Vagina (tissue), 2 donors: ENCODE measurements around the gene GRK3. TPM values are rescaled to one million over a fixed set of nuclear protein-coding genes. Genes with fewer than 3 reads are reported as not detected.

Experiments used
- DNase-seq, 2 donors: peaks; one replicate each; pipeline ENCODE4 v3.0.0-alpha.2; 2017; ENCODE audit errors: extremely low spot score in 2 of 2
- H3K27ac ChIP-seq: fragments of 200-600 bp; sonication (generic); one replicate; pipeline ENCODE4 v1.5.1; 2019
- H3K27me3 ChIP-seq: fragments of 200-600 bp; sonication (generic); one replicate; pipeline ENCODE4 v1.5.1; 2019
- H3K36me3 ChIP-seq, 2 donors: fragments of 200-600 bp; sonication (generic); one replicate each; pipeline ENCODE4 v1.5.1; 2017 to 2019
- H3K4me1 ChIP-seq: fragments of 200-600 bp; sonication (generic); one replicate; pipeline ENCODE4 v1.5.1; 2019
- H3K4me3 ChIP-seq, 2 donors: fragments of 200-600 bp; sonication (generic); 1 replicate in 1 of 2; 2 replicates in 1 of 2; pipeline ENCODE4 v1.5.1; 2016 to 2019
- H3K9me3 ChIP-seq: fragments of 200-600 bp; sonication (generic); one replicate; pipeline ENCODE4 v1.5.1; 2019
- CTCF ChIP-seq, 3 experiments: fragments of 450-650 bp in 2 of 3; fragments of 200-600 bp in 1 of 3; sonication (generic) in 1 of 3; IDR thresholded peaks; one replicate each; pipeline ENCODE4 v1.5.1; 2017 to 2019; ENCODE audit warnings: antibody characterized with exemption in 3 of 3, mild to moderate bottlenecking in 2 of 3, moderate library complexity in 2 of 3
- POLR2A ChIP-seq, 2 donors: fragments of 450-650 bp; IDR thresholded peaks; one replicate each; pipeline ENCODE4 v1.6.1; 2017; ENCODE audit warnings: antibody characterized with exemption in 2 of 2, mild to moderate bottlenecking in 2 of 2, moderate library complexity in 2 of 2
- POLR2AphosphoS5 ChIP-seq, 2 donors: sonication (generic); formaldehyde crosslinking; IDR thresholded peaks; one replicate each; pipeline ENCODE4 v1.9.0; 2017; ENCODE audit warnings: antibody characterized with exemption in 2 of 2, mild to moderate bottlenecking in 2 of 2, low read depth in 1 of 2; ENCODE audit not compliant: insufficient read depth in 1 of 2
- intact Hi-C: fragments of 100-400 bp; cut with DNase I; formaldehyde crosslinking; loops from one replicate; pipeline ENCODE4 v1.15.1; 2023
- total RNA-seq: library from RNA; depleted of rRNA; stranded (reverse); fragments of >200 nt; gene quantifications from one replicate; pipeline ENCODE4 v1.2.3, GENCODE V29; 2016

GRK3 gene
- total RNA-seq, 1 donor from 2014 or later: 5.6 TPM

GRCh38 chr22:25714739-25715138, 150.3 kb downstream of the GRK3 start:
- no peaks in the 10 kb centered on the region for H3K36me3 ChIP-seq
- no peak overlapping the region for H3K4me3 ChIP-seq
- no peaks in the 10 kb centered on the region for H3K4me1 ChIP-seq
- TF ChIP-seq POLR2AphosphoS5 (IDR thresholded peaks at IDR 0.05; ENCODE audit: insufficient read depth in 1 of 2, low read depth in 1 of 2) (no peak), CTCF (IDR thresholded peaks at IDR 0.05) (no peak), POLR2A (IDR thresholded peaks at IDR 0.05) (no peak)
- no peaks in the 10 kb centered on the region for H3K9me3 ChIP-seq
- no peaks in the 10 kb centered on the region for H3K27me3 ChIP-seq
- no peak for DNase-seq
- no peak overlapping the region for H3K27ac ChIP-seq
- intact Hi-C loops: no loop called here

DNA sequence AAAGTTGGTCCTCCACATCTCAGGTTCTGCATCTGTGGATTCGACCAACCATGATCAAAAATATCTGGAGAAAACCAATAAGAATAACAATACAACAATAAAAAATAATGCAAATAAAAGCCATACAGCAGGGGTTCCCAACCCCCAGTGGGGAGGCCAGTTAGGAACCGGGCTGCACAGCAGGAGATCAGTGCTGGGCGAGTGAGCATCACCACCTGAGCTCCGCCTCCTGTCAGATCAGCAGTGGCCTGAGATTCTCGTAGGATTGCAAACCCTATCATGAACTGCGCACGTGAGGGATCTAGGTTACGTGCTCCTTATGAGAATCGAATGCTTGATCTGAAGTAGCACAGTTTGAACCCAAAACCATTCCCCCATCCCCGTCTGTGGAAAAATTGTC, 152.2 kb downstream of the GRK3 start:
- H3K4me1 ChIP-seq: no peaks in the 10 kb centered on the region
- no peak overlapping the region for H3K27ac ChIP-seq
- no peak overlapping the region for H3K4me3 ChIP-seq
- no peak for DNase-seq
- no peaks in the 10 kb centered on the region for H3K9me3 ChIP-seq
- no peaks in the 10 kb centered on the region for H3K36me3 ChIP-seq
- H3K27me3 ChIP-seq: no peaks in the 10 kb centered on the region
- intact Hi-C loops: no loop called here
- TF ChIP-seq POLR2A (IDR thresholded peaks at IDR 0.05) (no peak), POLR2AphosphoS5 (IDR thresholded peaks at IDR 0.05; ENCODE audit: insufficient read depth in 1 of 2, low read depth in 1 of 2) (no peak), CTCF (IDR thresholded peaks at IDR 0.05) (no peak)

DNA sequence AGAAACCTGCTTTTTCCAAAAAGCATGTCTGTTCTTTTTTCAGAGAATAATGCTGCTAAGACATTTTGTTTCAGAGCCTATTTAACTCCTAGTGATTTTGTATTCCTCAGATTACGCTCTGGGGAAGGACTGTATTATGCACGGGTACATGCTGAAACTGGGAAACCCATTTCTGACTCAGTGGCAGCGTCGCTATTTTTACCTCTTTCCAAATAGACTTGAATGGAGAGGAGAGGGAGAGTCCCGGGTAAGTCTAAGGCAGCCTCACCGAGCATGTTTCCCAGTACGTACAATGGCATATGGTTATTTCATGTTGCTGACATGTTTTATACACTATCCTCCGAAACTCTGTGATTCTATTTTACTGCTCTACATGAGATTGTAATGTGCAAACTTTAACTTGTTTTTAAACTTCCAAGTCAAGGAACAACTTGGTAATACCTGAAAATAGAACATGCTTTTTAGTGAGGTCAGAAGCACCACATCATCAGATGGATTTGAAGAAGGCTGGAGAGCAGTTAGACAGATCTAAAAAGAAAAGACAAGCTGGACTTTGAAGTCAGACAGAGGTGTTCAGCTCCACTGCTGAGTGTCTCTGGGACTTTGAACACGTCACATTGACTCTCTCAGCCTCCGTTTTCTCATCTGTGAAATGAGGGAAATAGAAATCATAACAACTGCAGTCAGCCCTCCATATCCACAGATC, 153.8 kb downstream of the GRK3 start:
- no peak overlapping the region for H3K4me3 ChIP-seq
- TF ChIP-seq POLR2AphosphoS5 (IDR thresholded peaks at IDR 0.05; ENCODE audit: insufficient read depth in 1 of 2, low read depth in 1 of 2): no peak
- no peak for TF ChIP-seq POLR2A (IDR thresholded peaks at IDR 0.05)
- TF ChIP-seq CTCF (IDR thresholded peaks at IDR 0.05): no peak
- intact Hi-C loops: no loop called here
- no peaks in the 10 kb centered on the region for H3K9me3 ChIP-seq
- no peak for DNase-seq
- no peaks in the 10 kb centered on the region for H3K27me3 ChIP-seq
- H3K36me3 ChIP-seq: no peaks in the 10 kb centered on the region
- no peaks in the 10 kb centered on the region for H3K4me1 ChIP-seq
- H3K27ac ChIP-seq: no peak overlapping the region

DNA sequence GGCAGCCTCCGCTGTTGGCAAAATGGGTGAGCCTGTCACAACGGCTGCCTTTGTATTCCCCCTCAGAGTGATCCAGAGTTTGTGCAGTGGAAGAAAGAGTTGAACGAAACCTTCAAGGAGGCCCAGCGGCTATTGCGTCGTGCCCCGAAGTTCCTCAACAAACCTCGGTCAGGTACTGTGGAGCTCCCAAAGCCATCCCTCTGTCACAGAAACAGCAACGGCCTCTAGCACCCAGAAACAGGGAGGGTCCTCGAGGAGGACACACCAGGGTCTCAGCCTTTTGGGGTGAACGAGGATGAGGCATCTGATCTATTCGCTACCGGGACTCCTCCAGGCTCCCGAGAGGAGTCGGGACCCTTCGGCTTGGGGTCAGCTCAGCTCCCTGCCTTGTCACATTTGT, 157.7 kb downstream of the GRK3 start:
- no peaks in the 10 kb centered on the region for H3K27me3 ChIP-seq
- intact Hi-C loops: no loop called here
- no peaks in the 10 kb centered on the region for H3K9me3 ChIP-seq
- no peaks in the 10 kb centered on the region for H3K4me1 ChIP-seq
- H3K36me3 ChIP-seq: no peaks in the 10 kb centered on the region
- H3K27ac ChIP-seq: no peak overlapping the region
- DNase-seq: no peak
- TF ChIP-seq CTCF (IDR thresholded peaks at IDR 0.05): no peak
- no peak for TF ChIP-seq POLR2AphosphoS5 (IDR thresholded peaks at IDR 0.05; ENCODE audit: insufficient read depth in 1 of 2, low read depth in 1 of 2)
- no peak for TF ChIP-seq POLR2A (IDR thresholded peaks at IDR 0.05)
- no peak overlapping the region for H3K4me3 ChIP-seq

DNA sequence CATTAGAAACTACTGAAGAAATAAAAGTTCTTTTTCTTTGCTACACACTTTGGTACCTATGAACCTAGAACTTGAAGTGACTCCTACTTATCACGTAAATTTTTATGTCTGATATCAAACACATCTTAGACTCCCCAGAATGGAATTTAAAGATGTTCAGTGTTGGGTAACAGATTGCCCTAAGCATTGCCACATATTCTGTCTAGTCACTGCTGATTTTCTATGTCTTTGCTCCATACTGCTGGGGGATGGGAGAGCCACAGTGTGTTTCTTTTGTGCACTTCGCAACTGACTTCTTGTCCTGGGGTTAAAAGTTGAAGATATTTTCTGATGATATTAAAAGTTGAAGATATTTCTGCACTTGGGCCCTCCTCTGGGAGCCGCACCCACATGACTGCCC, 158.2 kb downstream of the GRK3 start:
- intact Hi-C loops: no loop called here
- H3K27ac ChIP-seq: no peak overlapping the region

More for the DNA sequence above, 158.2 kb downstream of the GRK3 start:
- H3K27me3 ChIP-seq: no peaks in the 10 kb centered on the region
- TF ChIP-seq POLR2A (IDR thresholded peaks at IDR 0.05): no peak
- TF ChIP-seq POLR2AphosphoS5 (IDR thresholded peaks at IDR 0.05; ENCODE audit: insufficient read depth in 1 of 2, low read depth in 1 of 2): no peak
- no peak for TF ChIP-seq CTCF (IDR thresholded peaks at IDR 0.05)
- no peaks in the 10 kb centered on the region for H3K9me3 ChIP-seq
- no peak for DNase-seq
- H3K36me3 ChIP-seq: no peaks in the 10 kb centered on the region
- no peak overlapping the region for H3K4me3 ChIP-seq
- H3K4me1 ChIP-seq: no peaks in the 10 kb centered on the region
